ENCODE measurements around the gene SPATA9.

DNA sequence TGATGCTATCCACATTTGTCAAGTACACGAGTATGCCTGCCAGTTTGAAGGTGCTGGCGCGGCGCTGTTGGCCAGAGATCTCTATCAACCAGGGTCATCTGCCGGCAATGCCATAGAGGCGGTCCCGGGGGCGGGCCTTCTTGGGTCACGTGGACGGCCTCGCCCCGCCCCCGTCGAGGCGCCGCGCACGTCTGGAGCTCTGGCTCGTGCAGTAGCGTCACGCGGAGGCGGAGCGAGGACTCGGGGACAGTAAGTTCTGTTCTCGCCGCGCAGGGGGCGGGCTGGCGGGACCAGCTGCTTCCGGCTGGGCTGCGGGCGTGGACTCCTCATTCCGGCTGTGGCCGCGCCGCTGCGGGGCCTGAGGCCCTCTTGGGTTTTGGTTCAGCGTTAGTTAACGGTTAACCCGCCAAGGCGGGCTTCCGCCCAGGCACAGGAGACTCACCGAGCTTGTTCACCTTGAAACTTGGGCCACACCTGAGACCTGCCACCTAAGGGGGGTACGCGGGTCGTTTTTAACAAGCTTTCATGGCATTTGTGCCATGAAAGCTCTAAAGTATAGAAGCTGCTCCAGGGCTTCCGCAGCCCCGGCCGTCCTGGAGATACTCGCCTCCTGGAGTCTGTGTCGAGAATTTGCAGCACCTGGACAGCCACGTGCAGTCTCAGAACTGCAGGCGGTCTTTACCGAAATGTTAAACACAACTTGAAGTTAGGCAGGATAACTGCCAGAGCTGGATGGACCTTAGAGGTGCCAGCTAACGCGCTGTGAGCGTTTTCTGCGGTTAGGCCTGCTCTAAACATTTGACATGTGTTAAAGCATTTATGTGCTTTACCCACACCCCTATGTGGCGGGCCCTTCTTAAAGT lies 36.0 kb downstream of the SPATA9 start, which contains the start of gene RFESD:
- TF ChIP-seq YY1 (IDR thresholded peaks at IDR 0.05; ENCODE audit: low read depth) (0 out of 2 replicates have a peak, but pooled peaks have one; percentile 25), RAD21 (IDR thresholded peaks at IDR 0.05; ENCODE audit: low read length) (no peak)
- TF ChIP-seq, protein P1, sequence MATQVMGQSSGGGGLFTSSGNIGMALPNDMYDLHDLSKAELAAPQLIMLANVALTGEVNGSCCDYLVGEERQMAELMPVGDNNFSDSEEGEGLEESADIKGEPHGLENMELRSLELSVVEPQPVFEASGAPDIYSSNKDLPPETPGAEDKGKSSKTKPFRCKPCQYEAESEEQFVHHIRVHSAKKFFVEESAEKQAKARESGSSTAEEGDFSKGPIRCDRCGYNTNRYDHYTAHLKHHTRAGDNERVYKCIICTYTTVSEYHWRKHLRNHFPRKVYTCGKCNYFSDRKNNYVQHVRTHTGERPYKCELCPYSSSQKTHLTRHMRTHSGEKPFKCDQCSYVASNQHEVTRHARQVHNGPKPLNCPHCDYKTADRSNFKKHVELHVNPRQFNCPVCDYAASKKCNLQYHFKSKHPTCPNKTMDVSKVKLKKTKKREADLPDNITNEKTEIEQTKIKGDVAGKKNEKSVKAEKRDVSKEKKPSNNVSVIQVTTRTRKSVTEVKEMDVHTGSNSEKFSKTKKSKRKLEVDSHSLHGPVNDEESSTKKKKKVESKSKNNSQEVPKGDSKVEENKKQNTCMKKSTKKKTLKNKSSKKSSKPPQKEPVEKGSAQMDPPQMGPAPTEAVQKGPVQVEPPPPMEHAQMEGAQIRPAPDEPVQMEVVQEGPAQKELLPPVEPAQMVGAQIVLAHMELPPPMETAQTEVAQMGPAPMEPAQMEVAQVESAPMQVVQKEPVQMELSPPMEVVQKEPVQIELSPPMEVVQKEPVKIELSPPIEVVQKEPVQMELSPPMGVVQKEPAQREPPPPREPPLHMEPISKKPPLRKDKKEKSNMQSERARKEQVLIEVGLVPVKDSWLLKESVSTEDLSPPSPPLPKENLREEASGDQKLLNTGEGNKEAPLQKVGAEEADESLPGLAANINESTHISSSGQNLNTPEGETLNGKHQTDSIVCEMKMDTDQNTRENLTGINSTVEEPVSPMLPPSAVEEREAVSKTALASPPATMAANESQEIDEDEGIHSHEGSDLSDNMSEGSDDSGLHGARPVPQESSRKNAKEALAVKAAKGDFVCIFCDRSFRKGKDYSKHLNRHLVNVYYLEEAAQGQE (IDR thresholded peaks at IDR 0.05; ENCODE audit: low read depth, low read length), result peak; percentile 37; the same call in 1 of the 2 replicates
